IMR-90 (cell line): ENCODE data around the gene CTRL. TPM values are rescaled to one million over a fixed set of nuclear protein-coding genes. Genes with fewer than 3 reads are reported as not detected.

Experiments used
- ATAC-seq: fragments of 200-7000 bp; cut with Tn5 transposase; 2 replicates; pipeline ENCODE4 v1.9.1; 2020; ENCODE audit warnings: low read depth, mild to moderate bottlenecking, moderate library complexity
- BruUV-seq: library from RNA; stranded (reverse); fragments of 400-500 nt; replicated peaks from 2 replicates; lab custom pipeline; 2021; lab: Mats Ljungman, UMichigan
- CTCF ChIA-PET: fragments of 300-600 bp; formaldehyde crosslinking; extraction: SDS; loops from one replicate; lab custom pipeline; 2021; ENCODE audit warnings: antibody characterized with exemption; lab: Yijun Ruan, JAX
- POLR2A ChIA-PET: fragments of 300-600 bp; sonication (Branson Sonifier 250); formaldehyde crosslinking; loops from one replicate; lab custom pipeline; 2022; ENCODE audit warnings: antibody characterized with exemption; ENCODE audit not compliant: unreplicated experiment; lab: Charles Lee
- DNase-seq: peaks from one replicate; pipeline ENCODE4 v3.0.0; 2013
- H2AFZ ChIP-seq: replicated peaks from 2 replicates; pipeline ENCODE3; 2013; ENCODE audit warnings: low read length, mild to moderate bottlenecking; ENCODE audit not compliant: poor library complexity
- H2AK5ac ChIP-seq: 2 replicates; pipeline ENCODE4 v1.6.1; 2013; ENCODE audit warnings: low read depth, low read length, inconsistent platforms
- H2AK9ac ChIP-seq: replicated peaks from 2 replicates; pipeline ENCODE3; 2013; ENCODE audit warnings: mild to moderate bottlenecking, low read depth, low read length, moderate library complexity; ENCODE audit not compliant: poor library complexity
- H2BK120ac ChIP-seq: 2 replicates; pipeline ENCODE4 v1.6.1; 2013; ENCODE audit warnings: low read depth, low read length, inconsistent platforms
- H2BK15ac ChIP-seq: 3 replicates; pipeline ENCODE4 v1.6.1; 2013; ENCODE audit warnings: low read depth, low read length, inconsistent platforms
- H2BK20ac ChIP-seq: 2 replicates; pipeline ENCODE4 v1.6.1; 2013; ENCODE audit warnings: low read depth, mild to moderate bottlenecking, inconsistent platforms, low read length, moderate library complexity
- H2BK5ac ChIP-seq: 2 replicates; pipeline ENCODE4 v1.6.1; 2013; ENCODE audit warnings: mild to moderate bottlenecking, low read depth, low read length, inconsistent platforms; ENCODE audit not compliant: poor library complexity, severe bottlenecking
- H3K14ac ChIP-seq: replicated peaks from 2 replicates; pipeline ENCODE4 v1.6.1; 2013; ENCODE audit warnings: low read depth, low read length, inconsistent platforms
- H3K18ac ChIP-seq: 2 replicates; pipeline ENCODE4 v1.6.1; 2013; ENCODE audit warnings: low read depth, low read length, control low read depth
- H3K23ac ChIP-seq: 2 replicates; pipeline ENCODE4 v1.6.1; 2013; ENCODE audit warnings: low read depth, low read length, inconsistent platforms
- H3K27ac ChIP-seq: 2 replicates; pipeline ENCODE4 v1.5.1; 2013; ENCODE audit warnings: mild to moderate bottlenecking, control low read depth, low read length; ENCODE audit not compliant: insufficient read depth
- H3K27me3 ChIP-seq: 2 replicates; pipeline ENCODE4 v1.6.1; 2013; ENCODE audit warnings: low read length; ENCODE audit not compliant: control insufficient read depth, insufficient read depth
- H3K36me3 ChIP-seq: 2 replicates; pipeline ENCODE4 v1.6.1; 2013; ENCODE audit warnings: low read length, mixed read lengths; ENCODE audit not compliant: control insufficient read depth, insufficient read depth
- H3K4ac ChIP-seq: 2 replicates; pipeline ENCODE4 v1.6.1; 2013; ENCODE audit warnings: low read depth, low read length, inconsistent platforms
- H3K4me1 ChIP-seq: 2 replicates; pipeline ENCODE4 v1.6.1; 2013; ENCODE audit warnings: low read length, mixed read lengths; ENCODE audit not compliant: control insufficient read depth, insufficient read depth
- H3K4me2 ChIP-seq: 2 replicates; pipeline ENCODE4 v1.6.1; 2013; ENCODE audit warnings: low read depth, mild to moderate bottlenecking, control low read depth, low read length, moderate library complexity
- H3K4me3 ChIP-seq: 2 replicates; pipeline ENCODE4 v1.5.1; 2013; ENCODE audit warnings: low read depth, mild to moderate bottlenecking, control low read depth, low read length, moderate library complexity; ENCODE audit not compliant: insufficient read depth
- H3K56ac ChIP-seq: 2 replicates; pipeline ENCODE4 v1.6.1; 2013; ENCODE audit warnings: low read length, inconsistent platforms; ENCODE audit not compliant: insufficient read depth; ENCODE audit errors: extremely low read depth
- H3K79me1 ChIP-seq, 2 experiments: 2 replicates each; pipeline ENCODE4 v1.6.1; 2013; ENCODE audit warnings: low read length in 2 of 2, inconsistent platforms in 1 of 2, low read depth in 1 of 2
- H3K9ac ChIP-seq: 2 replicates; pipeline ENCODE4 v1.6.1; 2013; ENCODE audit warnings: low read depth, low read length, control low read depth
- H3K9me1 ChIP-seq: 2 replicates; pipeline ENCODE4 v1.6.1; 2013; ENCODE audit warnings: low read length, inconsistent platforms; ENCODE audit not compliant: insufficient read depth
- H3K9me3 ChIP-seq: 2 replicates; pipeline ENCODE4 v1.6.1; 2013; ENCODE audit warnings: low read length; ENCODE audit not compliant: control insufficient read depth, insufficient read depth
- H4K20me1 ChIP-seq: 2 replicates; pipeline ENCODE4 v1.6.1; 2013; ENCODE audit warnings: low read length, inconsistent platforms; ENCODE audit not compliant: insufficient read depth
- H4K5ac ChIP-seq: 2 replicates; pipeline ENCODE4 v1.6.1; 2013; ENCODE audit warnings: mild to moderate bottlenecking, low read depth, low read length, control low read depth
- H4K8ac ChIP-seq, 2 experiments: 2 replicates each; pipeline ENCODE4 v1.6.1; 2013; ENCODE audit warnings: low read depth in 2 of 2, low read length in 2 of 2, control low read depth in 1 of 2, inconsistent platforms in 1 of 2
- H4K91ac ChIP-seq: 2 replicates; pipeline ENCODE4 v1.6.1; 2013; ENCODE audit warnings: low read depth, low read length, inconsistent platforms; ENCODE audit not compliant: insufficient read depth
- CEBPB ChIP-seq: IDR thresholded peaks from 2 replicates; pipeline ENCODE4 v1.6.1; 2012; ENCODE audit warnings: low read depth, low read length, improper control_type of control experiment
- FOS ChIP-seq: fragments of 150-350 bp; IDR thresholded peaks from 2 replicates; pipeline ENCODE4 v1.6.1; 2016; ENCODE audit warnings: low read depth, low read length
- MAZ ChIP-seq: IDR thresholded peaks from 2 replicates; pipeline ENCODE4 v1.6.1; 2012; ENCODE audit warnings: low read depth, mild to moderate bottlenecking, low read length, improper control_type of control experiment, moderate library complexity, borderline replicate concordance
- RFX5 ChIP-seq: IDR thresholded peaks from 2 replicates; pipeline ENCODE4 v1.8.0; 2012; ENCODE audit warnings: low read depth, mild to moderate bottlenecking, low read length, moderate library complexity
- WGBS, 2 experiments: methylation state at CpG; one replicate each; pipeline versions ENCODE4 v1.1.5 to v1.1.7; 2013; ENCODE audit warnings: missing lambda C conversion rate in 2 of 2; ENCODE audit not compliant: insufficient read length in 1 of 2; ENCODE audit errors: extremely low coverage in 2 of 2; 5-methylcytosine and 5-hydroxymethylcytosine counted together
- dilution Hi-C: fragments of 300-500 bp; cut with HindIII; formaldehyde crosslinking; loops from one replicate; pipeline ENCODE4 v1.14.3; 2018; ENCODE audit warnings: low sequenced_read_pairs; ENCODE audit not compliant: unreplicated experiment
- in situ Hi-C: fragments of 300-500 bp; cut with MboI; formaldehyde crosslinking; loops from 3 replicates; pipeline ENCODE4 v1.14.3; 2019; ENCODE audit warnings: low sequenced_read_pairs, inconsistent platforms, mixed read lengths
- intact Hi-C: fragments of 100-400 bp; cut with micrococcal nuclease; formaldehyde crosslinking; loops from 2 replicates; pipeline ENCODE4 v1.10.0; 2022
- polyA plus RNA-seq, 3 experiments: library from polyadenylated mRNA; depleted of rRNA; stranded (reverse); fragments of >200 nt; gene quantifications; 2 replicates each; pipeline ENCODE4 v1.2.3, GENCODE V29; 2012; ENCODE audit warnings: low replicate concordance in 1 of 3
- total RNA-seq: library from RNA; depleted of rRNA; stranded (reverse); fragments of >200 nt; gene quantifications from 2 replicates; pipeline ENCODE4 v1.2.3, GENCODE V29; 2012

Gene CTRL
- total and polyA plus RNA-seq, 2 of the 4 experiments (the other 2 are of a cell fraction): 0.18 to 1.1 TPM

DNA sequence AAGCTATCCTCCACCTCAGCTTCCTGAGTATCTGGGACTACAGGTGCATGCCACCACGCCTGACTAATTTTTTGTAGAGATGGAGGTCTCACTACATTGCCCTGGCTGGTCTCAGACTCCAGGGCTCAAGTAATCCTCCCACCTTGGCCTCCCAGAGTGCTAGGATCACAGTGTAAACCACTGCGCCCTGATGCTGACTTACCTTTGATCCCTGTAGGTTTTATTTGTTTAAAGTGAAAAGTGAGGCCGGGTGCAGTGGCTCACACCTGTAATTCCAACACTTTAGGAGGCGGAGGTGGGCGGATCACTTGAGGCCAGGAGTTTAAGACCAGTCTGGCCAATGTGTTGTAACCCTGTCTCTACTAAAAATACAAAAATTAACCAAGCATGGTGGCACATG lies 29.9 kb downstream of the CTRL start:
- H3K4me2 ChIP-seq: no peak overlapping the region
- H3K36me3 ChIP-seq: peaks cover 11% of the 10 kb centered on the region
- H3K27ac ChIP-seq: no peak overlapping the region
- H2AK9ac ChIP-seq: no peak overlapping the region
- no peaks in the 10 kb centered on the region for H3K27me3 ChIP-seq
- no CpG with 5 or more reads among the region's 5 CpGs for WGBS, 2 experiments
- H2AK5ac ChIP-seq: no peak overlapping the region
- H2AFZ ChIP-seq: no peak overlapping the region
- no TSS peak for BruUV-seq
- no peak overlapping the region for H2BK120ac ChIP-seq
- H4K20me1 ChIP-seq: peaks cover 42% of the 10 kb centered on the region
- H2BK20ac ChIP-seq: no peak overlapping the region
- H3K18ac ChIP-seq: no peak overlapping the region
- no peak overlapping the region for H4K5ac ChIP-seq
- peaks cover 28% of the 10 kb centered on the region for H3K9me1 ChIP-seq
- H3K9ac ChIP-seq: no peak overlapping the region
- dilution Hi-C loops (no loop called here), intact Hi-C loops (loop anchor here (1.0 kb wide), 1 partner anchor 17 kb away; the partner anchor contains the start of gene NRN1L), in situ Hi-C loops (no loop called here)
- no peak overlapping the region for H2BK15ac ChIP-seq
- H3K14ac ChIP-seq: no peak overlapping the region
- H2BK5ac ChIP-seq: no peak overlapping the region
- H3K4me1 ChIP-seq: peaks cover 6% of the 10 kb centered on the region
- no peak for DNase-seq
- no peak overlapping the region for H3K4me3 ChIP-seq
- H3K9me3 ChIP-seq: no peaks in the 10 kb centered on the region
- ATAC-seq: no peak
- no peak overlapping the region for H4K91ac ChIP-seq
- H3K79me1 ChIP-seq: peaks cover 22 to 70% of the 10 kb centered on the region in 2 experiments
- TF ChIP-seq RFX5 (no peak), MAZ (no peak), CEBPB (no peak), FOS (no peak)
- no peak overlapping the region for H4K8ac ChIP-seq
- H3K4ac ChIP-seq: no peak overlapping the region
- CTCF ChIA-PET: no interaction called here
- POLR2A ChIA-PET: no interaction called here
- H3K56ac ChIP-seq: no peak overlapping the region
- no peak overlapping the region for H3K23ac ChIP-seq
